ENCODE data around the gene G2E3. TPM values are rescaled to one million over a fixed set of nuclear protein-coding genes. Genes with fewer than 3 reads are reported as not detected.
"Not testable (repeated sequence)": the region's sequence is repeated elsewhere in the genome, so short reads cannot be mapped to it uniquely, and the experiment has no call there.

G2E3 gene
- total RNA-seq, 1 donor from 2014 or later = 39.3 TPM

DNA sequence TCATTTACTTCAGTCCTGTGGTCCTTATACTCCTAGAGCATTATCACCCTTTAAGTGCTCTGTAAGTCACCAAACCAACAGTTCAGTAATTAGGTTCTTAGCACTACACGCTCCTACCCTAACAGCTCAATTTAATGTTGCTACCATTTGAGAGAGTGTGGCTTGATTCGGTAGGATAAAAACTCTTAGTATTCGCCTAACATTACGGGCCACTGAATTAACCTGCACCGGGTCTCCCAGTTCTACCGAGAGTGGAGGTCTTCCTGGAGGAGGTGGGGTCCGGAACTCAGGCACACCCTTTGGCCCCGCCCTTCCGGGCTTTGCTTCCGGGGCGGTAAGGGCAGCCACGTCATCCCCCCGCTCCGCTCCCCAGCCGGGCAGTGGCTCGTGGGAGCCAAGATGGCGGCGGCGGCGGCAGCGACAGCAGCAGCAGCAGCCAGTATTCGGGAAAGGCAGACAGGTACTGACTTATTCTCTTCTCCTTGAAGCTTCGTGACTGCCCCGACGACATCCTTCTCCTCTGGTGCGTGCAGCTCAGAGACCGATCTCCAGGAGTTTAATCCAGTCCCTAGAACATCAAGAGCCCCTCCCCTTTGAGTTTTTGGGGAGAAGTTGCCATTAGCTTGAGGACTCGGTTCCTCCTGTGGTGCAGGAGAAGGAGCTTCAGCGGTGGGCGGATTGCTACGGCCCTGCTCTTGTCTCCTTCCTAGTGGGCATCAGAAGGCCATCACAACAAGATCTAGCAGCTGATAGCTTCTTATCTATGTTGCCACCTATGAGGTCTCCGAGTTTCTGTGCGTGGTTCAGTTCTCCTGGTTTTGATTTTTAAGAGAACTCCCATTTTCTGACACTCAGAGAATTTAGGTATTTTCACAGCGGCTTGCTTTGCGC, 63.2 kb downstream of the G2E3 start, which contains the start of gene SCFD1:
Gene SCFD1 (plus strand): TSS at position 380 of the 891 bp plus-strand sequence. CDS start 20 bp downstream, at position 400.
- H3K4me3 Mint-ChIP-seq = peak within 1 kb of the TSS; percentile 99
- H3K4me1 Mint-ChIP-seq = peaks cover 20% of the 10 kb centered on the region
- no peaks in the 10 kb centered on the region for H3K9me3 Mint-ChIP-seq
- DNase-seq (ENCODE audit: low spot score in 2 of 2, unreplicated experiment in 2 of 2) = peak; percentile 82 to 88
- TF ChIP-seq, protein P1, sequence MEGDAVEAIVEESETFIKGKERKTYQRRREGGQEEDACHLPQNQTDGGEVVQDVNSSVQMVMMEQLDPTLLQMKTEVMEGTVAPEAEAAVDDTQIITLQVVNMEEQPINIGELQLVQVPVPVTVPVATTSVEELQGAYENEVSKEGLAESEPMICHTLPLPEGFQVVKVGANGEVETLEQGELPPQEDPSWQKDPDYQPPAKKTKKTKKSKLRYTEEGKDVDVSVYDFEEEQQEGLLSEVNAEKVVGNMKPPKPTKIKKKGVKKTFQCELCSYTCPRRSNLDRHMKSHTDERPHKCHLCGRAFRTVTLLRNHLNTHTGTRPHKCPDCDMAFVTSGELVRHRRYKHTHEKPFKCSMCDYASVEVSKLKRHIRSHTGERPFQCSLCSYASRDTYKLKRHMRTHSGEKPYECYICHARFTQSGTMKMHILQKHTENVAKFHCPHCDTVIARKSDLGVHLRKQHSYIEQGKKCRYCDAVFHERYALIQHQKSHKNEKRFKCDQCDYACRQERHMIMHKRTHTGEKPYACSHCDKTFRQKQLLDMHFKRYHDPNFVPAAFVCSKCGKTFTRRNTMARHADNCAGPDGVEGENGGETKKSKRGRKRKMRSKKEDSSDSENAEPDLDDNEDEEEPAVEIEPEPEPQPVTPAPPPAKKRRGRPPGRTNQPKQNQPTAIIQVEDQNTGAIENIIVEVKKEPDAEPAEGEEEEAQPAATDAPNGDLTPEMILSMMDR (IDR thresholded peaks at IDR 0.05; ENCODE audit: unreplicated experiment) = no peak
- peak within 1 kb of the TSS; percentile 100 for H3K27ac Mint-ChIP-seq
- H3K27me3 Mint-ChIP-seq (ENCODE audit: low read depth) = no peaks in the 10 kb centered on the region
- H3K36me3 Mint-ChIP-seq = no peaks in the 10 kb centered on the region

DNA sequence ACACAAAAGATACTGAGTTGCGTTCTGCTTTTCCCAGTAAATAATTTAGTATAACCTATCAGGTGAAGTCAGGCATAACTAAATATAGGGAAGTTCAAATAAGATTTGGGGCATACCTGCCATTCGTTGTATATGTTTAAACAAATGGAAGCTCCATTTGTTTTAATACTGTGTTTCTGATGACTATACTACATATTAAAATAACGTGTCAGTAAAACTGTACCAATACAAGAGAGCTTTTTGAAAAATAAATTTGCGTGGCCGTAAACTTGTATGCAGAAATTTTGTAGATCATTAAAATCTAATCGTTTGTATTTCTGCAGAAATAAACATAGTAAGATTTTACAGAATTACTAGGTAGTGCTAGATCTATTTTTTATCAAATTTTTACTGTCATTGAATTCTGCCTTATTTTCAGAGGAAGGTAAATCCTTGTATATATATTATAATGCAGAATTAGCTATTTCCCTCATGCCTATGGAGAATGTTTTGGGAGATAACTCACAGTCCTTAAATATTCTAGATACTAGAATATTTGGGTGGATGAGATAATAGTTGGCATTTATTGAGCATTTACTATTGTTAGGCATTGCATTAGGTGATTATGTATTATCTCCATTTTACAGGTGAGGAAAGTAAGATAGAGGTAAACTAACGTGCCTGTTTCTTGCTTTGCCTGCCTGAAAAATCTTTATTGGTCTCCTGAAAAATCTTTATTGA, 64.6 kb downstream of the G2E3 start:
- peak overlapping the region; percentile 99 for H3K4me3 Mint-ChIP-seq
- DNase-seq (ENCODE audit: low spot score in 2 of 2, unreplicated experiment in 2 of 2) = no peak
- no peaks in the 10 kb centered on the region for H3K27me3 Mint-ChIP-seq (ENCODE audit: low read depth)
- H3K9me3 Mint-ChIP-seq = no peaks in the 10 kb centered on the region
- H3K27ac Mint-ChIP-seq = peak overlapping the region; percentile 100
- H3K36me3 Mint-ChIP-seq = no peaks in the 10 kb centered on the region
- TF ChIP-seq, protein P1 (IDR thresholded peaks at IDR 0.05; ENCODE audit: unreplicated experiment) = no peak
- H3K4me1 Mint-ChIP-seq = peaks cover 20% of the 10 kb centered on the region

DNA sequence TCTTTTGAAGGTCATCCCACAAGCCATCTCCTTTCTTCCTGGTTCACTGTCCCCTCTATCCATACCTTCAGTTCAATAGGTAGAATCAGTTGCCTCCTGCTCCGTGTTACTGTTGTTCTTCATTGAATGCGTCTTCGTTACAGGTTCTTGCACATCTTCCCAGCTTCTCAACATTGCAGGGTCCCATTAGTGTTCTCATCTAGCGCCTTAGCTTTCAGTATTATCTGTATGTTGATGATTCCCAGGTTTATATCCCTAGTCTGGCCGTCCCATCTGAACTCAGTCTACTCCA, 65.1 kb downstream of the G2E3 start:
- no peak for DNase-seq (ENCODE audit: low spot score in 2 of 2, unreplicated experiment in 2 of 2)
- no peak overlapping the region for H3K27ac Mint-ChIP-seq
- H3K27me3 Mint-ChIP-seq (ENCODE audit: low read depth) = no peaks in the 10 kb centered on the region
- no peaks in the 10 kb centered on the region for H3K9me3 Mint-ChIP-seq
- H3K4me1 Mint-ChIP-seq = peaks cover 20% of the 10 kb centered on the region
- peak overlapping the region; percentile 51 for H3K4me3 Mint-ChIP-seq
- TF ChIP-seq, protein P1 (IDR thresholded peaks at IDR 0.05; ENCODE audit: unreplicated experiment) = no peak
- no peaks in the 10 kb centered on the region for H3K36me3 Mint-ChIP-seq

DNA sequence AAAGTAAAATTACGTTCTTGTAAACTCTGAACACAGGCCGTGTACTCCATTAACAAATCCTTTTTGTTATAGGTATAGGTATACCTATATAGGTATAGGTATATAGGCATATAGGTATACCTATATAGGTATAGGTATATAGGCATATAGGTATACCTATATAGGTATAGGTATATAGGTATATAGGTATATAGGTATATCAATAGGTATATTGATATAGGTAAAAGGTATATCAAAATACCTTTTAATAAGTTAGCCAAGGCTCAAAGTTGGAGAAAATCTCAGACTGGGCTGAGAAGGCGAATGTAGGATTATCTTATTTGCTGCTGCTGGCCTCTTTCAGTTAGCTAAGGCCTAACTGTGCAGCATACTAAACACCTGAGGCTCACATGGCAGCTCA, 66.6 kb downstream of the G2E3 start:
- Mint-ChIP-seq H3K4me1 (peaks cover 20% of the 10 kb centered on the region), H3K36me3 (no peaks in the 10 kb centered on the region), H3K9me3 (no peaks in the 10 kb centered on the region), H3K4me3 (no peak overlapping the region), H3K27ac (no peak overlapping the region), H3K27me3 (ENCODE audit: low read depth) (no peaks in the 10 kb centered on the region)
- TF ChIP-seq, protein P1 (IDR thresholded peaks at IDR 0.05; ENCODE audit: unreplicated experiment) = no peak
- DNase-seq (ENCODE audit: low spot score in 2 of 2, unreplicated experiment in 2 of 2) = no peak

DNA sequence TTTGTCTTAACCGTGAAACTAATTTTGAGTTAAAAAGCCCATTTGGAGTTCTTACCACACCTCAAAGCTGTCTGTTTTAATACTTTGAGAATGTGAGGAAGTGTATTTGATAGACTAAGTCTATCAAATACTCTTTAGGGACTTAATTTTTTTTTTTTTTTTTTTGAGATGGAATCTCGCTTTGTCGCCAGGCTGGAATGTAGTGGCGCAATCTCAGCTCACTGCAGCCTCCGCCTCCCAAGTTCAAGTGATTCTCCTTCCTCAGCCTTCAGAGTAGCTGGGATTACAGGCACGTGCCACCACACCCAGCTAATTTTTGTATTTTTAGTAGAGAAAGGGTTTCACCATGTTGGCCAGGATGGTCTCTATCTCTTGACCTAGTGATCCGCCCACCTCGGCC, 70.5 kb downstream of the G2E3 start:
- H3K27ac Mint-ChIP-seq = not testable (repeated sequence)

DNA sequence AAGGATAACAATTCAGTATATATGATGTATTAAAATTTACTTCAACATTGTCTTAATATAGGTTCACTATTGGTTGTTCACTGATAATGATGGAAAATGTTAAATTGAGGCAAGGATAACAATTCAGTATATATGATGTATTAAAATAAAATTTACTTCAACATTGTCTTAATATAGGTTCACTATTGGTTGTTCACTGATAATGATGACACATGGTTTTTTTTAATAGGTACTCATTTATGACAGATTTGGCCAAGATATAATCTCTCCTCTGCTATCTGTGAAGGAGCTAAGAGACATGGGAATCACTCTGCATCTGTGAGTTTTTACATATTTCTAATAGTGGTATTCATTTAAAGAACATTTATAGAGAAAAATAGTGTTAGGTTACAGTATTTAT, 71.3 kb downstream of the G2E3 start:
- DNase-seq (ENCODE audit: low spot score in 2 of 2, unreplicated experiment in 2 of 2) = no peak
- H3K4me3 Mint-ChIP-seq = no peak overlapping the region
- H3K27ac Mint-ChIP-seq = no peak overlapping the region
- no peaks in the 10 kb centered on the region for H3K27me3 Mint-ChIP-seq (ENCODE audit: low read depth)
- TF ChIP-seq, protein P1 (IDR thresholded peaks at IDR 0.05; ENCODE audit: unreplicated experiment) = no peak
- peaks cover 9% of the 10 kb centered on the region for H3K36me3 Mint-ChIP-seq
- H3K4me1 Mint-ChIP-seq = peaks cover 6% of the 10 kb centered on the region
- no peaks in the 10 kb centered on the region for H3K9me3 Mint-ChIP-seq

More for the DNA sequence above, 70.5 kb downstream of the G2E3 start:
- not testable (repeated sequence) for H3K9me3 Mint-ChIP-seq; H3K36me3 Mint-ChIP-seq; DNase-seq (ENCODE audit: low spot score in 2 of 2, unreplicated experiment in 2 of 2); H3K4me3 Mint-ChIP-seq; H3K27me3 Mint-ChIP-seq (ENCODE audit: low read depth)
- H3K4me1 Mint-ChIP-seq = peaks cover 10% of the 10 kb centered on the region

Measured in mesothelial cell of epicardium (in vitro differentiated cells).